ENCODE results near the gene TMEM127.
A peak's percentile ranks its signal among the peaks of the same experiment; 100 is the strongest.
"Not testable (repeated sequence)": the region's sequence is repeated elsewhere in the genome, so short reads cannot be mapped to it uniquely, and the experiment has no call there.

Gene TMEM127, protein sequence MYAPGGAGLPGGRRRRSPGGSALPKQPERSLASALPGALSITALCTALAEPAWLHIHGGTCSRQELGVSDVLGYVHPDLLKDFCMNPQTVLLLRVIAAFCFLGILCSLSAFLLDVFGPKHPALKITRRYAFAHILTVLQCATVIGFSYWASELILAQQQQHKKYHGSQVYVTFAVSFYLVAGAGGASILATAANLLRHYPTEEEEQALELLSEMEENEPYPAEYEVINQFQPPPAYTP

DNA sequence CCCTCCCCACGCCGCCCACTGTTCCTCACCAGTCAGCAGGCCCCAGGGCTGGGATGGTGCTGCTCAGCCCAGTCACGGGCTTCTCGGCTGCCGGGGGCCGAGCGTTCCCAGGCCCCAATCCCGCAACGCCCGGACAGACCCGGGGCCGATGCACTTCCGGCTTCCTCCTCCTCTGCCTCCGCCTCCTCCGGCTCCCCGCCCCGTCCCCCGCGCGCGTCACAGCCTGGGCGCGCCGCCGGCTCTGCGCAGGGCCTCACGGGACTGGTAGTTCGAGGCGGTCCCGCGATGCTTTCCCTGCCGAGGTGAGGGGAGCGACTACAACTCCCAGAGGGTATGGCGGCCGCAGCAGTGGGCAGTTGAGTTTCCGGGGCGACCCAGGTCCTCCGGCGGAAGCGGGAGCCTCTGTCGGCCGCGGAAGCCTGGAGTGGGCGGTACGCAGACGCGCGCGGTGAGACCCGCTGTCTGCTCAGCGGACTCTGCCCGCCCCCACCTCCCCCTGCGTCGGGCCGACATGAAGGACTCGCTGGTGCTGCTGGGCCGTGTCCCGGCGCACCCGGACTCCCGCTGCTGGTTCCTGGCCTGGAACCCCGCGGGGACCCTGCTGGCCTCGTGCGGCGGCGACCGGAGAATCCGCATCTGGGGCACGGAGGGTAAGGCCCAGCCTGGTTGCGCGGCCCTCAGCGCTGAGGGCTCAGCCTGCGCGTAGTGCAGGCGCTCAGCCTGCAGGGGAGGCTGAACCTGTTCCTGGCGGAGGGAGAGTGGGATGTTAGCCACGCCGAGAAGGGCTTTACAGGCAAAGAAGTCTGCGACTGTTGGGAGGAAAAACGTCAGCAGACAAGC lies at the start of gene TMEM127, which contains the start of gene CIAO1:
TMEM127 (minus strand) TSS at position 158 of the 840 bp plus-strand sequence. CDS start 616 bp downstream, outside the sequence.
CIAO1 (plus strand) TSS at position 386 of the 840 bp plus-strand sequence; CDS start at position 512, 126 bp downstream.
- DNase-seq, result peak; percentile 97 to 98

DNA sequence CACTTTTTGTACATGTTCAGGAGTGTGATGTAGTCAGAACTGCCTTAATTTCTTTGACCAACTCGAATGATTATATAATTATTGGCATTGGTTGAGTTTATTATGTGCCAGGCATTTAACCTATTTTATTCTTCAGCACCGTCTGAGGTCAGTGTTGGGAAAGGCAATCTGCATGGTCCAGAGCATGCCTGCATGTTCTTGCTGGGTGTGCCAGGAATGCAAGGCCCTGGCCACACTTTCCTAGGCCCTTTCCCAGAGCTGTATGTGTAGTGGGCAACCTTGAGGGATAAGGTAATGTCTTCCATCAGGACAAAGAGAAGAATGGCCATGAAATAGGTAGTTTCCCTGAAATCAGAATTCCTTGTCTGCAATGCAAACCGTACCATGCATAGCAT lies 49.2 kb upstream of the TMEM127 start:
- no peak for DNase-seq

GRCh38 chr2:96308248-96308647 lies 42.5 kb upstream of the TMEM127 start:
- no peak for DNase-seq

DNA sequence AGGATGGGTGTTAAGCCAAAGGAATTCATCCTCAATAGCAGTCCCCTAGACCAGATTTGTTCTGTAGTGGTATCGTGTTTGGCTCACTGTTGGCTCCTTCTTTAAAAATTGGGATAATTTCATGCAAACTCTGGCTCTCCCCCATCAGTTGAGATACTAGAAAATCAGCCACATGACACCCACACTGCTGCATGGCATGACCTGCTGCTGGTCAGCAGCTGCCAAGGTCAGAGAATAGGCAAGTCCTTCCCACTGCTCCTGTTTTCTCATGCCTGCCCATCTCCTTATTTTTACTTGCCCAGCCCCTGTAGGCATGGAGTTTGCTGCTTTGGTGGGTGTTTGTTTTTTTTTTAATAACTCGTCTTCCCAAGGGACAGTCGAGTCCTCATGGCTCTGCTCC lies 40.6 kb upstream of the TMEM127 start:
- no peak for DNase-seq

GRCh38 chr2:96305979-96306308 lies 40.1 kb upstream of the TMEM127 start:
- DNase-seq, result peak in 1 of 2 donors; percentile 11

DNA sequence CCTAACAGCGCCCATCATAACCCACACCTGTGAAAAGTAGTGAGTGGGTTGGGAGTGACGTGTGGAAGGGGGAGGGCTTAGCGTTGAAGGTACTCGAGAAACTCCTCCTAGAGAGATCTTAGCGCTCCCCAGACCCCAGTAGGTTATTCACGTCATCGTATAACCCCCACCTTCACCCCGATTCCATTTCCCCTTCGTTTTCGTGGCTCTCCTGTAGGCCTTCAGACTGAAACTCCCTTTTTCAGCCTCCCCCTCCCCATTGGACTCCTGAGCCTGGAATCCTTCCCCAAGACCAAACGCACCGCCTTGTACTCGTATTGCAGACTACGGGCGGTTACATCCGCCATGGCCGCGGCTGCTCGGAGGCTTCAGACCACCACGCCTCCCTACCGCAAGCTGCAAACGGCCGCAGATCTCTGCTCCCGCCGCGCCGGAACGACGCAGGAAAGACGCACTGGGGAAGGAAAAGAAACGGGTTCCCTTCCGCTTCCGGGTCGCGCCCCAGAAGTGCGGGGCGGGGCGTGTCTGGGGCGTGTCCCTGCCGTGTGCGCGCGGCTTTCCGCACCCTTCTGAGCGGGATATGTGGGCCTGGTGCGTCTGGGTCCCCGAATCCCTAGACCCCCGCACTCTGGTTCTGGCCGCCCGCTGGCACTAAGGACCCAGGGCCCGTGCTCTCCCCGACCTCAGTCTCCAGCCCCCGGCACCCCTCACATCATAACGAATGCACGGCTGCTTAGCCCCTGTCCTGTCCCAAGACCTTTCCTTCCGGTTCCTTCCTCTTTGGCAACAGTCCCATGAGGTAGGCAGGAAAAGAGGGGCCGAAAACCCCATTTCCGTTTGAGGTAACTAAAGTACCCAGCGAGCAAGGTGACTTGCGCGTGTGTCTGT lies 39.5 kb upstream of the TMEM127 start, which contains the start of gene SNRNP200:
SNRNP200 (minus strand) TSS at position 456 of the 888 bp plus-strand sequence; CDS start at position 347, 109 bp downstream.
- peak; percentile 87 for DNase-seq

DNA sequence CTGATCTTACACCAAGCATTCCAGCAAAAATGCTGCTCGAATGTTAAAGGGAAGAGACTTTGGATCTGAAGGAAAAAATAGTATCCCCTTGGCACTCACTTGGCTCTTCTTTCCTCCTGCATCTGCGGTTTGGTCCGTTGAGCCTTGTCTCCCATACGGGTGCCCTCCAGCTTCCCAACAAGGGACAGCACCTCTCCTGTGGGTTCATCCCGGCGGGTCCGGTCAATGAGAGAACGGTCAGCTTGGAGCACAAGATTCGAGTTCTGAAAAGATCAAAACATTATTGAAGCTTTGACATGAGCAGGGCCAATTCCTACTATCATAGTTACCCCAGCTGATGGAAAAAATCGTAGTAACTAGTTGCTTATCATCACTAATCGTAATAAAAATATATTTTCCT lies 38.8 kb upstream of the TMEM127 start:
- no peak for DNase-seq

GRCh38 chr2:96301865-96302264 lies 36.1 kb upstream of the TMEM127 start:
- DNase-seq, result no peak

DNA sequence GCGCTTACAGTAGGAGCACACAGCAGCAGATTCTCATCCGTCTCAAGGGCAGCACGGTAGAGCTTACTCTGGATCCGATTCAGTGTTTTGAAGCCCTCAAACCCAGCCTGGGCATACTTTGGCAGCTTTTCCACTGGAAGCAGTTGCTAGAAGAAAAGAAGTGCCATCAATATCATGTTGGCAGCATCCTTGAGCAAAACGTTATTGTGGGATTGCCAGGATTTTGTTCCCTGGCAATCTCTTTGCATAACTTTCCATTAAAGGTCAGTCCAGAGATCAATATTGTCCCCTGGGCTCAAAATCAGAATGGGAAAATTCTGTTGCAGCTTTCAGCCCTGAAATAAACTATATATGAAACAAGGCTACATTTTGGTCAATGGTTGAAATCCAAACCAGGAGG lies 31.1 kb upstream of the TMEM127 start:
- no peak for DNase-seq

GRCh38 chr2:96294271-96294670 lies 28.5 kb upstream of the TMEM127 start:
- DNase-seq, result not testable (repeated sequence)

DNA sequence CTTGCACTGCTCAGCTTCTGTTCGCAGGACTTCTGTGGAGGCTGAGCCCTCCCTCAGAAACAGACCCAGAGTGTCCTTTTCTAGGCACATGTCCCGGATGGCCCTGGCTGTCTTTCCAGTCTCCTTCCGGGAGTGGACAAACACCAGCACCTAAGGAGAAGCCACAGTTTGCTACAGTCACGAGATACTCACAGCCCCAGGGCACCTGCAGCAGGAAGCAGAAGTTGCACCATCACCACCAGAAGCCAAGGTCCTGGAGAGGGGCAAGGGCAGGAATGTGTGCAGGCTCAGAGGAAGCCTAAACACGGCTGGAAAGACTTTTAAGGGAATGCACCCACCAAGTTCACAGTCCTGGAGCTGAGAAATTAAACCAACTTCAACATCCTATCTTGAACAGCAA lies 26.0 kb upstream of the TMEM127 start:
- DNase-seq, result no peak

DNA sequence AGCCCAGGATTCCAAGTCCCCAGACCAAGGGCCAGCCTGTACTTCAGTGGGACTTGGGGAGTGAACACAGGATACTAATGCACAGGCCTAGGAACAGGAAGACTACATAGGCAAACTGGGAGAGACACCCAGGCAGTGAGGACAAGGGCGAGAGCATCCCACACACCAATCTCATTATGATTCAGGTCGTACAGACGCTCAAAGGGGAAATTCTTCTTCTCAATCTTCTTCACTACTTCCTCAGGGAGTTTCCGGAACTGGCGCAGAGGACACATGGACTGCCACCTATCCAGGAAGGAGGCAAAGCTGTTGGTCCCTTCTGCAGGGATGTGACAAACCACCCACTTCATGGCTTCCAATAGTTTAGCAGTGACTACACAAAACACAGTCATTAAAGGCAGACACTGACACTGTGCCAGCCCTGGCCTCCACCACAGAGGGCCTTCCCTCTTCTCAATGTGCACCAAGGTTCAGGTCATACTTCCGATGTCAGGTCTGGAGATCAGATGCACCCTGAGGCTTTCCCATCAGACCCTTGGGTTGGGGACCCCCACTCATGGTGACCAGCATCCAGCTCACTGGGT lies 21.6 kb upstream of the TMEM127 start:
- DNase-seq, result no peak

- DNase-seq, result no peak
Measured at GRCh38 chr2:96276787-96277499, 11.1 kb upstream of the TMEM127 start.

DNA sequence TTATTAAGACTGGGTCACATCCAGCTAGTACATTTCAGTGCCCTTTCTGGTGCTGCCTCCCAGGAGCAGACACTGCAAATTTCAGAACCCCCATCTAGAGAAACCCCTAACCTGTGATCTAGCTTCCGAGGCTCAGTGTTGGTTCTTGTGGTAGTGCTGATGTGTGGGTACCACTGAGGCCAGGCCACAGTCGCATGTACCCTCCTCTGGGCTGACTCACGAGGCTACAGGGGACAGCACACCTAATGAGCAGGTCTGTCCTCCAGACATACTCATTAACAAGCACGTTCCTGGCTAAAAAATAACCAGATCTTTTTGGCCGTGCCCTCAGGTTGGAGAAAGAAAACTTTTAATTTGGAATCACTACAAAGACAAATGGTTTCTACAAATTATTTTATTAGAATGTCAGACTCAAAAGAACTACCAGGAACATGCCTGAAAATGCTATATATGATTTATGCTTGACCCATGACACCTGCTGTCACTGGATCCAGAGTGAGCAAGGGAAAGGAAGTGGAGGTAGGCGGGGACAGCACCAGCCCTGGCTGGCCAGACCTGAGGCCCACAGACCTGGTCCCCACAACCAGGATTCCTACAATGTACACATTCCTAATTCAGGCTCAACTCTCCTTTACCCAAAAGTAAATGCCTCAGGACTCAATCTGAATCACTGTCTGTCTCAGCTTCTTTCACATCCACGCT lies 8.7 kb upstream of the TMEM127 start:
- DNase-seq, result no peak

- DNase-seq, result no peak
Measured at GRCh38 chr2:96273763-96274162, 8.0 kb upstream of the TMEM127 start.

GRCh38 chr2:96271995-96272394 lies 6.2 kb upstream of the TMEM127 start:
- no peak for DNase-seq

- peak; percentile 22 to 28 for DNase-seq
Measured at GRCh38 chr2:96267159-96267971, 1.6 kb upstream of the TMEM127 start.

GRCh38 chr2:96265349-96265839 lies 403 bp downstream of the TMEM127 start:
- peak; percentile 33 to 43 for DNase-seq

GRCh38 chr2:96264656-96265348 lies 995 bp downstream of the TMEM127 start:
- no peak for DNase-seq

GRCh38 chr2:96264086-96264485 lies 1.7 kb downstream of the TMEM127 start:
- DNase-seq, result no peak
